Stimulated activated CD4-positive, alpha-beta T cell treated with anti-CD3 and anti-CD28 coated beads, TNF-alpha, amount 100 ng/mL, for 48 hours (primary cell): Measurements from ENCODE around the gene THAP5.
A peak's percentile ranks its signal among the peaks of the same experiment; 100 is the strongest.

Experiments used
- DNase-seq, 3 donors: peaks; one replicate each; pipeline ENCODE4 v3.0.0-alpha.2; 2020; ENCODE audit warnings: low read depth in 3 of 3

The THAP5 gene

DNA sequence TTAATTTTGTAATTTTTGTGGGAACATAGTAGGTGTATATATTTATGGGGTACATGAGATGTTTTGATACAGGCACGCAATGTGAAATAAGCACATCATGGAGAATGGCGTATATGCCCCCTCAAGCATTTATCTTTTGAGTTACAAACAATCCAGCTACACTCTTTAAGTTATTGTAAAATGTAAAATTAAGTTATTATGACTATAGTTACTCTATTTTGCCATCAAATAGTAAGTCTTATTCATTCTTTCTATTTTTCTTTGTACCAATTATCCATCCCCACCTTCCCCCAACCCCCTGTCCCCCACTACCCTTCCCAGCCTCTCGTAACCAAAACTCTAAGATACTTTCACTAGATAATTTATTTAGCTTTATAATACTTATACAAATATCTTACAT, 35.8 kb downstream of the THAP5 start:
- DNase-seq: no peak

DNA sequence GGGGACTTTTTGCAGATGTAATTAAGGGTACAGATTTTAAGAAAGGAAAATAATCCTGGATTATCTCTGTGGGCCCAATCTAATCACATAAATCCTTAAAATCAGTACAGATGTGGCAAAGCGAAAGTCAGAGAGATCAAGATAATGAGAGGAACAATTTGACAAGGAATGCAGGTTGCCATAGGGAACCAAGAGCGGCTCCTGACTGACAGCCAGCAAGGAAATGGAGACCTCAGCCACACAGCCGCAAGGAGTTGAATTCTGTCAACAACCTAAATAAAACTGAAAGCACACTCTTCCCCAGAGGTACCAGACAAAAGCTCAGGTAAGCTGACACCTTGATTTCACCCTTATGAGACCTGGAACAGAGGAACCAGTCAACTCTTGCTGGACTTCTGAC, 40.2 kb downstream of the THAP5 start:
- no peak for DNase-seq

DNA sequence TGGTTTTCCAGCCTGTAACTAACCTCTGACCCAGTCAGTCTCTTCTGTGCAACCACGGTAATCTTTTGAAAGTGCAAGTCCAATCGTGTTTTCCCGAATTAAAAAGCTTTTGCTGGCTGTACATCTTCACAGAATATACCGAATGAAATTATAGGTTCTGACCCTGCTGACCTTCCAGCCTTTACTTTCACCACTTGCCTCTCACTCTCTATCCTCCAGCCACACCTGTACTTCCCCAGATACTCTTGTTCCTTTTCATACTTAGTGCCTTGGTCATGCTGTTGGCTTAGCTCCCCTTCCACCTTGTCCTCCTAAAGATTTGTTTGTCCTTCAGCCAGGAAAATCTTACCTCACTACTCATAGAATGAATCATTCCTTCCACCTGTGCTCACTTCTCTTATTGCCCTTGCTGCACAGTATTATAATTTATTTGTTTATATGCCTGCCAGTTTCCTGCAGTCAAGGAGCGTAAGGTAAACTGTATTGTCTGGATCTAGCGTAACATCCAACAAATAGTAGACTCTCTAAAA, 41.3 kb downstream of the THAP5 start:
- no peak for DNase-seq

DNA sequence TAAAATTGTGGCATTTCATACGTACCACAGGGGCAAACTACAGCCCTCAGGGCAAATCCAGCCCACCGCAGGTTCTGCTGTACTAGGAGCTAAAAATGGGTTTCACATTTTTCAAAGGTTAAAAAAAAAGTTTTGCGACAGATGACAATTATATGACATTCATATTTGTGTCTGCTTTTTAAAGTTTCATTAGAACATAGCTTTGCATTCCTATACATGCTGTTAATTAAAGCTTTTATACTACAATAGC, 42.8 kb downstream of the THAP5 start:
- DNase-seq: no peak

DNA sequence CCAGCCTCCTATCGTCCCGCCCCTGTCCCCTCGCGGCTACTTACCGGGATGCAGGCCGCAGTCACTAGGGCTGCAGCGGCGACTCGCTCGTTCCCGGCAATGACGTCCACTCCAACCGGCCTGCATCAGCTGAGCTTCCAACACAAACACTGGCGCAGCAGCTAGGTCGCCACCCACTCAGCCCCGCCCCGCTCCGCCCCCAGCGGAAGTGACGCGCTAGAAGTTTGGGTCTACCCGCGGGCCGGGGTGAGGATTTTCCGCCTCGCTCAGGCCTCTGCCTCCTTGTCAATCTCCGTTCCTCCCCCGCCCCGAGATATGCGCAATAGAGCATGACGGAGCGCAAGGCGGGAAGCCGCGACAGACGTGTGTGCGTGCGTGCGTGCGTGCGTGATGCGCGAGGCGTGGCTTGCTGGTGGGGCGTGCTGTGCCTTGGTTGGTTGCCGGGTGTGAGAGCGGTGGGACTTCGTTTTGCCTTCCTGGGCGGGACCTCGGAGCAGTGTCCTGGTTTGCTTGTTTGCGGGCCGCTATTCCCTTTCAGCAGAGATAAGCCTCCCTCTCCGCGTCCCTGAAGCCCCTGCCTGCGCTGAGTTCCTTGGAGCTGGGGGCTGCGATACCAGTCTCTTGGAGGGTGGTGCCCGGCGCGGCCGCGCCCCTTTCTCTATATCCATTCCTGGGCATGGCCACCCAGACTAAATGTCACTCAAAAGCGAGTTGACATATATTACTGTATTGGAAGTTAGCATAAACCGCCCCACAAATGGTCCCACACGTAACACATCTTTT, 43.3 kb downstream of the THAP5 start, which contains the start of gene PNPLA8:
TSS of gene PNPLA8 (minus strand) at position 151 of the 783 bp plus-strand sequence. CDS start 10,644 bp downstream, outside the sequence.
- peak; percentile 99 to 100 (median 100) for DNase-seq

DNA sequence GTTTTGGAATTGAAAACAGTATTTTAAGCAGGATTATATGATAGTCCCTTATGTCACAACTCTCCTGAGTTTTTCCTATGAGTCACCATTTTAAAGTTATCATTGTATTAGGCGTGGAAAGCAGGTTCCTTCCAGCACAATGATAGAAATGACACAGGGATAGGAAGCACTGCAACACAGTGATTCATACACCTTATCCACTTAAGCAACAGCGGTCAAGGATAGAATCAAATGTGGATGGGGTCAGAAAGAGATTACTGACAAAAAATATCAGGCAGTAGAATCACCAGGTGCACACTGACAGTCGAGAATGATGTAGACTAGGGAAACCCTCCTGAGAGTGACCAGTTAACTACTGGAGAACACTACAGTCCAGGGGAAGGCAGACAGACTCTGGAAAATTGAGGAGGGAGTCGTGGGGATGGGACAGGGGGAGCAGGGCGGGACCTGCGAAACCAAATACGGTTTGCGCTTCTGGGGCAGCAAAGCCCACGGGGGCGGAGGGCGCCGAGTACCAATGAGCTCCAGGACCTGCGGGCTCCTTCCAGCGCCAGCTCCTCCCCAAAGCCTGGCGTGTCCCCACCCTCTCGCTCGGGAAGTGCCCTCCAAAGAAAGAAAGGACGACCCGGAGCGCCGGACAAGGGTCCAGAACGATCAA, 44.0 kb downstream of the THAP5 start:
- peak in 1 of 3 donors; percentile 32 for DNase-seq

DNA sequence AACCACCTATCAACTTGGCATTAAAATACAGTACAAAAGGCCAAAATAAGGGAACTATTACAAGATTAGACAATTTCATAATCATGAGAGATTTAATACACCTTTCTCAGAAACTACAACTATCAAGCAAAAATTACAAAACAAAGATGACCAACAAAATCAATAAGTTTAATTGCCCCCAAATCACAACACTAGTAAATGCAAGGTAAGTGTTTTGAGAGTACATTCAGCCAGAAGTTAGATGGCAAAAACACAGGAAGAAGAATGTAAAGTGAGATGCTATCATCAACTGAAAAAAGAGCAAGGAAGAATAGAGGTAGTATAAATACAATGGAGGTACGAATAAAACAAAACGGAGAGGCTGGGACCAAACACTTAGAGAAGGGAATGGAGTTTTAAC, 46.7 kb downstream of the THAP5 start:
- no peak for DNase-seq

DNA sequence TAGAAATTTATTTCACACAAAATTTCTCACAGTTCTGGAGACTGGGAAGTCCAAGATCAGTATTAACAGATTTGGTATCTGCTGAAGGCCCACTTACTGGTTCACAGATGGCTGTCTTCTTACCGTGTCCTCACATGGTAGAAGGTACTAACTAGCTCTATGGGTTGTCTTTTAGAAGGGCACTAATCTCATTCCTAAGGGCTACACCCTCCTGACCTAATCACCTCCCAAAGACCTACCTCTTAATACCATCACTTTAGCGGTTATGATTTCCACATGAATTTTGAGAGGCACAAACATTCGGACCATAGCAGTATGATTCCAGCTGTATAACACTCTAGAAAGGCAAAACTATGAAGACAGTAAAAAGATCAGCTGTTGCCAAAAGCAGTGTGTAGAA, 51.6 kb downstream of the THAP5 start:
- no peak for DNase-seq

DNA sequence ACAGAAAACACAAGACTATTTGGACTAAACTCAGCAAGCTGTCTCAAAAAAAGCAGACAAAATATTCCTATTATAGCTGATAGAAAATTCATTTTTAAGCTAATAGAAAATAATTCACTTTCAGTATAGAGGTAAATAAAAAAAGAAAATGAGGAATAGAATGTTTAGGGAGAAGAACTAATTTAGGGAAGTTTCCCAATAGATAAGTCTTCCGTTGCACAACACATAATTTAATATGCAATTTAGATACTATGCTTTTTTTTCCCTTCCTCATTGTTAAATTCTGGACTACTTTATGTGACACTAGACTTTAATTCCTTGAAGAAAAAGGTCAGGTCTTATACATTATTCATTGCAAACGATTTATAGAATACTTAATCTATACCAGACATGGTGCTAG, 53.9 kb downstream of the THAP5 start:
- no peak for DNase-seq

DNA sequence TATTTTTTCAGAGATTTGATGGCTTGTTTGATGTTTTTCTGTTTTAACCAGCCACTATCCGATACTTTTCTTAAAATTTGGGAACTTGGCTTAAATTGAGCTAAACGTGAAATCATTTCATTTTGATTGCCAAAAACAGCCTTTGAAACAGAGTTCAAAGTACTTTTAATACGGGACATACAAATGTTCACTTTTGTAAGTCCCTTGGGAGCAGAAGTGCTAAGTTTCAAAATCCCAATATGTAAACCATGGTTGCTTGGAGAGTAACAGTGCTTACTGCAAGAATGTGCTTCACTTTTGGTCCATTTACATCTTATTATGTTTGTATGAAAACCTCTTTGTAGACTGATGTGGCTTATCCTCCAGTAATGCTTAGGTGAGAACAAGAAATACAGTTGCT, 54.5 kb downstream of the THAP5 start:
- DNase-seq: no peak
